ENCODE data around the gene CUL2.
A peak's percentile ranks its signal among the peaks of the same experiment; 100 is the strongest.
"Not testable (repeated sequence)": the region's sequence is repeated elsewhere in the genome, so short reads cannot be mapped to it uniquely, and the experiment has no call there.

Gene CUL2

DNA sequence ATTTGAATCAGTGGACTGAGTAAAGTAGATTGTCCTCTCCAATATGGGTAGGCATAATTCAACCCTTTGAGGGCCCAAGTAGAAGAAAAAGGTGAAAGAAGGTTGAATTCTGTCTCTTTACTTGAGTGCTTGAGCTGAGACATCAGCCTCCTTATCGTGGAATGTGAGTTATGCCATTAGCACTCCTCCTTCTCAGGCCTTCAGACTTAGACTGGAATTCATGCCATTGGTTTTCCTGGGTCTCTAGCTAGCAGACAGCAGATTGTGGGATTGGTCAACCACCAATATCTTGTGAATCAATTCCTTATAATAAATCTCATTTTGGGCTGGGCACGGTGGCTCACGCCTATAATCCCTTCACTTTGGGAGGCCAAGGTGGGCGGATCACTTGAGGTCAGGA lies 89.2 kb downstream of the CUL2 start:
- no peaks in the 10 kb centered on the region for H3K4me1 Mint-ChIP-seq (ENCODE audit: low read depth in 2 of 2)
- DNase-seq, result no peak
- no peak overlapping the region for H3K4me3 Mint-ChIP-seq
- H3K27ac Mint-ChIP-seq, result no peak overlapping the region
- no peak for ATAC-seq (replicated peaks)
- peaks cover 4% of the 10 kb centered on the region for H3K36me3 Mint-ChIP-seq (ENCODE audit: insufficient read depth)
- no peaks in the 10 kb centered on the region for H3K27me3 Mint-ChIP-seq
- no peaks in the 10 kb centered on the region for H3K9me3 Mint-ChIP-seq

DNA sequence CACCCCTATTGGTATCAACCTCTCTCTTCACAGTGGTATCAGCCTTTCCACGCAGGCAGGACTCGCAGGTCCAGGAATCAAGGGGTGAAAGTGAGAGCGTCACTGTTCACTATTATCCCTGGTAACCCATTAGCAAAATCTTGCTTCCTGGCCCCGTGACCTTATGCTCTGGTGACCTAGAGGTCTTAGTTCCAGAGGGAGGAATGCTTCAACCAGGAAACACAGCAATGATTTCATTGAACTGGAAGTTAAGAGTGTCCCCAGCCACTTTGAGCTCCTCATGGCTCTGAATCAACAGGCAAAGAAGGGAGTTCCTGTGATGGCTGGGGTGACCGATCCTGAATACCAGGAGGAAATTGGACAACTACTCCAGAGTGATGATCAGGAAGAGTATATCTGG lies 90.6 kb downstream of the CUL2 start:
- no peaks in the 10 kb centered on the region for H3K9me3 Mint-ChIP-seq
- H3K27ac Mint-ChIP-seq, result no peak overlapping the region
- DNase-seq (no peak), ATAC-seq (replicated peaks) (no peak)
- H3K4me1 Mint-ChIP-seq (ENCODE audit: low read depth in 2 of 2), result peaks cover 1 to 7% of the 10 kb centered on the region in 2 donors
- H3K27me3 Mint-ChIP-seq, result no peaks in the 10 kb centered on the region
- peaks cover 4% of the 10 kb centered on the region for H3K36me3 Mint-ChIP-seq (ENCODE audit: insufficient read depth)
- no peak overlapping the region for H3K4me3 Mint-ChIP-seq

DNA sequence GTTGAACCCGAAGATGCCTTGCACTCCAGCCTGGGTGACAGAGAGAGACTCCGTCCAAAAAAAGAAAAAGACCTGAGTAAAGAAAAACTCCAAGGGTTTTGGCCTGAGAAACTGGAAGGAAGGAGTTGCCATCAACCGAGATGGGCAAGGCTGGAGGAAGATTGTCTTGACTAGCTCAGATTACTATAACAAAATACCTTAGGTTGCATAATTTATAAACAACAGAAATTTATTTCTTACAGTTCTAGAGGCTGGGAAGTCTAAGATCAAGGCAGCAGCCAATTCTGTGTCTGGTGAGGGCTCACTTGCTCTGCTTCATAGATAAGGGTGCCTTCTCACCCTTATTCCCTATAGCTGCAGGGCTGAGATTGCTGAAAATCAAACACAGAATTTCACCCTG lies 91.2 kb downstream of the CUL2 start:
- Mint-ChIP-seq H3K4me1 (ENCODE audit: low read depth in 2 of 2) (peaks cover 3 to 8% of the 10 kb centered on the region in 2 donors), H3K27ac (no peak overlapping the region), H3K27me3 (no peaks in the 10 kb centered on the region), H3K9me3 (no peaks in the 10 kb centered on the region), H3K36me3 (ENCODE audit: insufficient read depth) (peaks cover 4% of the 10 kb centered on the region), H3K4me3 (no peak overlapping the region)
- no peak for ATAC-seq (replicated peaks)
- no peak for DNase-seq

DNA sequence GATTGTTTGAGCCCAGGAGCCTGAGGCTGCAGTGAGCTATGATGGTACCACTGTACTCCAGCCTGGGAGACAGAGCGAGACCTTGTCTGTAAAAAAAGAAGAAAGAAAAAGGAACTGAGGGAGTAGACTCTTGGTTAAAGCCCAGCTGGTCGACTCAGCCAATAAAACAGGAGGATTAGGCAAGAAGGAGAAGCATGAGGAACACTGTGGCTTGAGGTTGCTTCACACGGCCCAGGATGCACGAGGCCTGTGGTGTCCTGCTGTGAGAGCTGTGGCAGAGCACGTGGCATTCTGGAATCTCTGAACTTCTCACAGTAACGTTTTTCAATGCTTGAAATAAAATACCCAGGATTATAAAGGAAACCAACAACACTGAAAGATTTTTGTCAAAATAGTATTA lies 93.3 kb downstream of the CUL2 start:
- Mint-ChIP-seq H3K27ac (peak overlapping the region in 1 of 2 donors; percentile 24), H3K36me3 (ENCODE audit: insufficient read depth) (peaks cover 3% of the 10 kb centered on the region), H3K4me1 (ENCODE audit: low read depth in 2 of 2) (peaks cover 3 to 8% of the 10 kb centered on the region in 2 donors), H3K9me3 (no peaks in the 10 kb centered on the region), H3K27me3 (no peaks in the 10 kb centered on the region), H3K4me3 (no peak overlapping the region)
- ATAC-seq (replicated peaks) (no peak), DNase-seq (no peak)

DNA sequence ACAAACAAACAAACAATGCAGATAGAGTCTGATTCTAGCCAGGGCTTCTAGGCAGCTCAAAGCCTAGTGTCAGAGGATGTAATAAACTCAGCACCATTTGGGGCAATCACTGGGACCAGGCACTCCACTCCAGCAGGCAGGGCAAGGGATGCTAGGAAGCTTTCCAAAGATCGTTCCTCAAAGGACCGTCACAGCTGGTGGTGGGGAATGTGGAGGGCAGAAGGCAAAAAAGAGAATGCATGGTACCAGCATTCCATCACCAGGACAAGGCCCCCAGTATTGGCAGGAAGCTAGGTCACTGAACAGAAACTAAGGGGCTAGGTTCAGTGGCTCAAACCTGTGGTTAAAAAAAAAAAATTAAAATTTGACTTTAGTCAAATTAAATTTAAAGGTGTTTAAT lies 94.2 kb downstream of the CUL2 start:
- no peak overlapping the region for H3K4me3 Mint-ChIP-seq
- H3K27ac Mint-ChIP-seq, result no peak overlapping the region
- ATAC-seq (replicated peaks) (no peak), DNase-seq (no peak)
- H3K9me3 Mint-ChIP-seq, result no peaks in the 10 kb centered on the region
- H3K27me3 Mint-ChIP-seq, result no peaks in the 10 kb centered on the region
- peaks cover 3 to 8% of the 10 kb centered on the region in 2 donors for H3K4me1 Mint-ChIP-seq (ENCODE audit: low read depth in 2 of 2)
- H3K36me3 Mint-ChIP-seq (ENCODE audit: insufficient read depth), result peaks cover 3% of the 10 kb centered on the region

DNA sequence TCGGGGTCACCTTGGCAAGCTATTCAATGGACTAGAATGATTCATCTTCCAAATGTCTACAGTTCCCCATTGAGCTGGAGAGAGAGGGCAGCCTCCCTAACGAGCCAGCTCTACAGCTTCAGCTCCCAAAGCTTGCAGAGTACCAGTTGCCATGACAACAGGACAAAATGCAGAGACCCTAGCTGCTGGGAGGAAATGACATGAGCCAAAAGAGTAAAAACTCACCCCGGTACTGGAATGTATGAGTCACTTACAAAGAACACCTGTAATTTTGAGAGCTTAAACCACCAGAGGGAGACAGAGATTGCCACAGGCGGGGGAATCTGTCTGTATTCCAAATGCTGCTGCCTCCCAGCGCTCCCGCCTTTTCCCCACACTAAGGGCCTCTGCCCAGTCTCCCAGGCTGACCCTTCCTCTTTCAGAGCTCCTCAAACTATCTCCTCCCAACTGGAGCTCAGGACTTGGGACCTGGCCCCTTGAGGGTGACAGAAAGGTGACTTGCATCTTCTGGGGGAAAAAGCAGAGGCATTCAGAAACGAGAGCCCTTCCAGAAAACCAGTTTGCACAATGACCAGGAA lies 95.5 kb downstream of the CUL2 start:
- Mint-ChIP-seq H3K36me3 (ENCODE audit: insufficient read depth) (peaks cover 3% of the 10 kb centered on the region), H3K27me3 (no peaks in the 10 kb centered on the region), H3K4me1 (ENCODE audit: low read depth in 2 of 2) (peaks cover 3 to 8% of the 10 kb centered on the region in 2 donors), H3K9me3 (no peaks in the 10 kb centered on the region), H3K27ac (peak overlapping the region; percentile 9 to 35), H3K4me3 (no peak overlapping the region)
- ATAC-seq (replicated peaks) (peak; percentile 51), DNase-seq (peak in 2 of 3 experiments; percentile 3 to 23)

DNA sequence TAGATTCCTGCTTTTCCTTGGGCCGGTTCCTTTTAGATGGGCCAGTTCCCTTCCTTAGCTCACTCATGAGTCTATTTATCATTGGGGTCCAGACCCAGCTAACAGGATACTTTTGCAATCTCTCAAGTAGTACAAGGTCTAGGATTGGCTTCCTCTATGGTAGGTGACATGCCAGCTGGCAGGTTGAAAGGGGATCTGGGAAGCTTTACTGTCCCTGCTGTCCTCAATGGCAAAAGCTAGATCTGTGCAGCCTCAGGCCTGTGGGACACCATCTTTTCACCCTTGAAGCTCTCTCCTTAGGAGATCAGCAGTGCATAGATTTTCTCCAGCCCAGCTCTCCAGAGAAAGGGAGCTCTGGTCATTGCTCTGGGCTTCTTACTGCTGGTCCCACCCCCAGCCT lies 96.4 kb downstream of the CUL2 start:
- peaks cover 3% of the 10 kb centered on the region for H3K36me3 Mint-ChIP-seq (ENCODE audit: insufficient read depth)
- H3K9me3 Mint-ChIP-seq, result no peaks in the 10 kb centered on the region
- peaks cover 3 to 8% of the 10 kb centered on the region in 2 donors for H3K4me1 Mint-ChIP-seq (ENCODE audit: low read depth in 2 of 2)
- no peak for DNase-seq
- no peaks in the 10 kb centered on the region for H3K27me3 Mint-ChIP-seq
- H3K27ac Mint-ChIP-seq, result peak overlapping the region in 1 of 2 donors; percentile 35
- no peak for ATAC-seq (replicated peaks)
- no peak overlapping the region for H3K4me3 Mint-ChIP-seq

DNA sequence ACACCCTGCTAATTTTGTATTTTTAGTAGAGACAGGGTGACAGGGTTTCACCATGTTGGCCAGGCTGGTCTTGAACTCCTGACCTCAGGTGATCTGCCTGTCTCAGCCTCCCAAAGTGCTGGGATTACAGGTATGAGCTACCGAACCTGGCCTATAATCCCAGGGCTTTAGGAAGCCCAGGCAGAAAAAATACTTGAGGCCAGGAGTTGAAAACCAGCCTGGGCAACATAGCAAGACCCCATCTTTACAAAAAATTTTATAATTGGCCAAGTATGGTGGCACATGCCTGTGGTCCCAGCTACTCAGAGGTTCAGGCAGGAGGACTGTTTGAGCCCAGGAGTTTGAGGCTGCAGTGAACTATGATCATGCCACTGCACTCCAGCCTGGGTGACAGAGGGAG lies 99.0 kb downstream of the CUL2 start:
- H3K36me3 Mint-ChIP-seq (ENCODE audit: insufficient read depth); DNase-seq; H3K27ac Mint-ChIP-seq; ATAC-seq (replicated peaks); H3K4me1 Mint-ChIP-seq (ENCODE audit: low read depth in 2 of 2); H3K4me3 Mint-ChIP-seq; H3K9me3 Mint-ChIP-seq; H3K27me3 Mint-ChIP-seq: not testable (repeated sequence)

DNA sequence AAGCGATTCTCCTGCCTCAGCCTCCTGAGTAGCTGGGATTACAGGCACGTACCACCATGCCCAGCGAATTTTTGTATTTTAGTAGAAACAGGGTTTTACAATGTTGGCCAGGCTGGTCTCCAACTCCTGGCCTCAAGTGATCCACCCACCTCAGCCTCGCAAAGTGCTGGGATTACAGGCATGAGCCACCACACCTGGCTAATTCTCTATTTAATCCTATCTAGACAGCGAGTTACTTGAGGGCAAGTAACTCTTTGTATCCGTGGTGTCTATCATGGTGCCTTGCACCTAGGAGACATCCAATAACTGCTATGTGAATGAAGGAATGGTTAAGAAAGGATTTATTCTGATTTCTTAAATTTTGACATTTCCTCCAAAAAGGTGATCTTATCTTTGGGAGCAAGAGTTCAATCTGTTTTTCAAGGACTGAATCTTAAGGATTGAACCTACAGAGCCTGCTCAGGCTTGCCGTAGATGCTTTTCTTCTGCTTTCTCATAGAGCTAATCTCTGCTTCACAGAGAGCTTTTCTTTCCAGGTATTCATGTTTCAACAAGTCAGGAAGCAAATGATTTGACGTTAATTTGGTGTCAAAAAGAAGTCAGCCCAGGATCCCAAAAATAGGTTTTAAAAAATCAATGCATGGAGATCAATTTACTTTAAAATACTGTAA lies 101.6 kb downstream of the CUL2 start:
- Mint-ChIP-seq H3K27ac (no peak overlapping the region), H3K9me3 (peaks cover 2 to 8% of the 10 kb centered on the region in 2 donors), H3K27me3 (peaks cover 0 to 8% of the 10 kb centered on the region in 2 donors), H3K36me3 (ENCODE audit: insufficient read depth) (peaks cover 3% of the 10 kb centered on the region), H3K4me1 (ENCODE audit: low read depth in 2 of 2) (no peaks in the 10 kb centered on the region), H3K4me3 (no peak overlapping the region)
- ATAC-seq (replicated peaks), result no peak
- no peak for DNase-seq

DNA sequence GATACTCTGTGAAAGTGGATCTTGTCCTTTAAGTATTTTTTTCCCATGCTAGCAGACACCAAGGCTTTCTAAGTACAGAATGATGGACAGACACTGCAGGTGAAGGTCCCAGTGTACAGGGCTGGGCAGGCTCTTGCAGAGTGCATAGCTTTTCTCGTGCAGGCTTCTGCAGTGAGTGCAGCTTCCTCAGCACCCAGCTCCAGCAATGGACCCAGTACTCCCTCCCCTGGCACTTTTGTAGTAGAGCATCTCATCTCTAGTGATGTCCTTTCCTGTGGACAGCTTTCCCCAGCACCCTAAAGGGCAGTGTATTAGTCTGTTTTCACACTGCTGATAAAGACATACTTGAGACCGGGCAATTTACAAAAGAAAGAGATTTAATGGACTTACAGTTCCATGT lies 104.3 kb downstream of the CUL2 start:
- ATAC-seq (replicated peaks) (no peak), DNase-seq (no peak)
- Mint-ChIP-seq H3K27ac (no peak overlapping the region), H3K4me1 (ENCODE audit: low read depth in 2 of 2) (no peaks in the 10 kb centered on the region), H3K4me3 (no peak overlapping the region), H3K36me3 (ENCODE audit: insufficient read depth) (no peaks in the 10 kb centered on the region), H3K9me3 (peaks cover 2 to 8% of the 10 kb centered on the region in 2 donors), H3K27me3 (peaks cover 0 to 8% of the 10 kb centered on the region in 2 donors)

DNA sequence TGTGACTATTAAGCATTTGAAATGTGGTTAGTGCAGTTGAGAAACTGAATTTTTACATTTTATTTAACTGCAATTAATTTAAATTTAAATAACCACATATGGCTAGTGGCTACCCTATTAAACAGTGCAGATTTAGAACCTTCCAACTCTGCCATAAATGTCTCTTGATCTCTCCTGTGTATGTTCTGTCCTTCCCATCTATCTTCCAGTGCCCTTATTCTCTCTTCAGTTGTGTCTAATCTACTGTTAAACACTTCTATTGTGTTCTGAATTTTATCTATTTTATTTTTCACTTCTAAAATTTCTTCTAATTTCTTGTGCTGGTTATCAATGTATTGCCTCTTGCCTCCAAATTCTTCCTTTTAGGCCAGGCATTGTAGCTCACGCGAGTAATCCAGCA lies 105.0 kb downstream of the CUL2 start:
- ATAC-seq (replicated peaks), result no peak
- H3K27ac Mint-ChIP-seq, result no peak overlapping the region
- H3K36me3 Mint-ChIP-seq (ENCODE audit: insufficient read depth), result no peaks in the 10 kb centered on the region
- peaks cover 2 to 8% of the 10 kb centered on the region in 2 donors for H3K9me3 Mint-ChIP-seq
- H3K4me1 Mint-ChIP-seq (ENCODE audit: low read depth in 2 of 2), result no peaks in the 10 kb centered on the region
- H3K4me3 Mint-ChIP-seq, result no peak overlapping the region
- H3K27me3 Mint-ChIP-seq, result peaks cover 0 to 8% of the 10 kb centered on the region in 2 donors
- no peak for DNase-seq

DNA sequence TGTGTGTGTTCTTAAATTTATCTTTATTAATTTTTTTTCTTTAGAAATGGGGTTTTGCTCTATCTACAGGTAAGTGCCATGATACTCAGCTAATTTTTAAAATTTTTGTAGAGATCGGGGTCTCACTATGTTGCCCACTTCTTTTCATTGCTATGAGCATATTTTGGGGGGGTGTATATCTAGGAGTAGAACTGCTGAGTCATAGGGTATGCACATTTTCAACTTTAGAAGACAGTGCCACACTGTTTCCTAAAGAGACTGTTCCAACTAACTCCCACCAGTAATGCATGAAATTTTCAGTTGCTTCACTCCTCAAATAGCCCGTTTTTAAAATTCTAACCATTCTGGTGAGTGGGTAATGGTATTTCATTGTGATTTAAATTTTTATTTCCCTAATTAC lies 108.3 kb downstream of the CUL2 start:
- H3K36me3 Mint-ChIP-seq (ENCODE audit: insufficient read depth), result no peaks in the 10 kb centered on the region

DNA sequence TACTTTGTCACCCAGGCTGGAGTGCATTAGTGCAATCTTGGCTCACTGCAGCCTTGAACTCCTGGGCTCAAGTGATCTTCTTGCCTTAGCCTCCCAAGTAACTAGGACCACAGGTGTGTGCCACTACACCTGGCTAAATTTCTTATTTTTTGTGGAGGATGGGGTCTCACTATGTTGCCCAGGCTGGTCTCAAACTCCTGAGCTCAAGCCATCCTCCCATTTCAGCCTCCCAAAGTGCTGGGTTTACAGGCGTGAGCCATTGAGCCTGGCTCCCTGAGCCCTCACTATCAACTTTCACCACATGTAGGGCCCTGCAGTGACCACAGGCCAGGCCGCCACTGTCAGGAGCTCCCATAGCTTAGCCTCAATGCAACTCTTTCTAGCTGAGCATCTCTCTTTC lies 110.2 kb downstream of the CUL2 start:
- DNase-seq (no peak), ATAC-seq (replicated peaks) (no peak)
- H3K4me1 Mint-ChIP-seq (ENCODE audit: low read depth in 2 of 2), result peaks cover 0 to 2% of the 10 kb centered on the region in 2 donors
- H3K27me3 Mint-ChIP-seq, result peaks cover 0 to 13% of the 10 kb centered on the region in 2 donors
- H3K9me3 Mint-ChIP-seq, result peaks cover 1 to 14% of the 10 kb centered on the region in 2 donors
- H3K4me3 Mint-ChIP-seq, result no peak overlapping the region
- H3K36me3 Mint-ChIP-seq (ENCODE audit: insufficient read depth), result no peaks in the 10 kb centered on the region
- H3K27ac Mint-ChIP-seq, result no peak overlapping the region

More for the DNA sequence above, 108.3 kb downstream of the CUL2 start:
- peaks cover 8 to 13% of the 10 kb centered on the region in 2 donors for H3K27me3 Mint-ChIP-seq
- DNase-seq (no peak), ATAC-seq (replicated peaks) (no peak)
- H3K27ac Mint-ChIP-seq, result no peak overlapping the region
- no peak overlapping the region for H3K4me3 Mint-ChIP-seq
- no peaks in the 10 kb centered on the region for H3K4me1 Mint-ChIP-seq (ENCODE audit: low read depth in 2 of 2)
- peaks cover 3 to 8% of the 10 kb centered on the region in 2 donors for H3K9me3 Mint-ChIP-seq

DNA sequence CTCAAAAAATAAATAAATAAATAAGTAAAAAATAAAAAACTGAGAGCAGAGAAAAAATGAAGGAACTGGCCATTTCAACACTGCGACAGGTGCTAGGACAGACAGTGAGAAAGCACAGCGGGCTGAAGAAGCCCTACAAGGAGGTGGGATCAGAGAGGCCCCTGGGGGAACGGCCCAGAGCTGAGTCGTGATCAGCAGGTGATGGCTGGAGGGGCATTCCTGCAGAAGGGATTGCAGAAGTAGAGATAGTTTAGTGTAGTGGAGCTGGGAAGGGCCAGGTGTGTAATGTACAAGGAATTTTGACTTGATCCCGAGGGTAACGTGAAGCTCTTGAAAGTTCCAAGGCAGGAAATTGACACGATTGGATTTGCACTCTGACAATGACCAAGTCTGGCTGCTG lies 112.1 kb downstream of the CUL2 start:
- Mint-ChIP-seq H3K9me3 (peaks cover 1 to 16% of the 10 kb centered on the region in 2 donors), H3K4me3 (no peak overlapping the region), H3K27me3 (peaks cover 0 to 13% of the 10 kb centered on the region in 2 donors), H3K4me1 (ENCODE audit: low read depth in 2 of 2) (peaks cover 0 to 2% of the 10 kb centered on the region in 2 donors), H3K27ac (no peak overlapping the region), H3K36me3 (ENCODE audit: insufficient read depth) (no peaks in the 10 kb centered on the region)
- DNase-seq (no peak), ATAC-seq (replicated peaks) (no peak)

All from effector memory CD8-positive, alpha-beta T cell (primary cell).